Panc1 (cell line): Measurements from ENCODE around the gene MPL.

Experiments
- POLR2AphosphoS5 ChIP-seq: IDR thresholded peaks from 2 replicates; pipeline ENCODE4 v1.6.1; 2012; ENCODE audit warnings: mild to moderate bottlenecking, low read depth, low read length, moderate library complexity
- TCF7L2 ChIP-seq: IDR thresholded peaks from 2 replicates; pipeline ENCODE4 v1.6.1; 2011; ENCODE audit warnings: mild to moderate bottlenecking, low read depth, low read length, inconsistent platforms
- TF ChIP-seq, protein P1 (sequence below): fragments of 450-650 bp; IDR thresholded peaks from 2 replicates; pipeline ENCODE4 v1.5.1; 2017; ENCODE audit warnings: mild to moderate bottlenecking

- TF ChIP-seq, protein P1, sequence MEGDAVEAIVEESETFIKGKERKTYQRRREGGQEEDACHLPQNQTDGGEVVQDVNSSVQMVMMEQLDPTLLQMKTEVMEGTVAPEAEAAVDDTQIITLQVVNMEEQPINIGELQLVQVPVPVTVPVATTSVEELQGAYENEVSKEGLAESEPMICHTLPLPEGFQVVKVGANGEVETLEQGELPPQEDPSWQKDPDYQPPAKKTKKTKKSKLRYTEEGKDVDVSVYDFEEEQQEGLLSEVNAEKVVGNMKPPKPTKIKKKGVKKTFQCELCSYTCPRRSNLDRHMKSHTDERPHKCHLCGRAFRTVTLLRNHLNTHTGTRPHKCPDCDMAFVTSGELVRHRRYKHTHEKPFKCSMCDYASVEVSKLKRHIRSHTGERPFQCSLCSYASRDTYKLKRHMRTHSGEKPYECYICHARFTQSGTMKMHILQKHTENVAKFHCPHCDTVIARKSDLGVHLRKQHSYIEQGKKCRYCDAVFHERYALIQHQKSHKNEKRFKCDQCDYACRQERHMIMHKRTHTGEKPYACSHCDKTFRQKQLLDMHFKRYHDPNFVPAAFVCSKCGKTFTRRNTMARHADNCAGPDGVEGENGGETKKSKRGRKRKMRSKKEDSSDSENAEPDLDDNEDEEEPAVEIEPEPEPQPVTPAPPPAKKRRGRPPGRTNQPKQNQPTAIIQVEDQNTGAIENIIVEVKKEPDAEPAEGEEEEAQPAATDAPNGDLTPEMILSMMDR: no peak
- TF ChIP-seq TCF7L2: no peak
- TF ChIP-seq POLR2AphosphoS5: no peak
Measured at GRCh38 chr1:43359696-43360095, 22.1 kb downstream of the MPL start.
